UCSD-AML1 (cell line): ENCODE data around the gene UCP2.

Experiments used
- DNase-seq: peaks from one replicate; lab custom pipeline; 2025; ENCODE audit not compliant: unreplicated experiment; lab: John Stamatoyannopoulos, UW

UCP2 gene

GRCh38 chr11:74010306-74011300, 28.0 kb upstream of the UCP2 start:
- no peak for DNase-seq

- DNase-seq = no peak
Observed at GRCh38 chr11:74009675-74010305, 27.1 kb upstream of the UCP2 start.

- DNase-seq = no peak
Observed at GRCh38 chr11:74009230-74009547, 26.5 kb upstream of the UCP2 start.

GRCh38 chr11:74008373-74009229, 26.0 kb upstream of the UCP2 start, which contains the start of gene UCP3:
Gene UCP3, minus strand, starts transcription at chr11:74009085. Its CDS starts 2,043 bp downstream, at chr11:74007042.
- DNase-seq = no peak

GRCh38 chr11:74007691-74008372, 25.2 kb upstream of the UCP2 start:
- DNase-seq = no peak

- DNase-seq = no peak
Observed at GRCh38 chr11:74006743-74007304, 24.2 kb upstream of the UCP2 start.

- DNase-seq = no peak
Observed at GRCh38 chr11:74005721-74006517, 23.3 kb upstream of the UCP2 start.

GRCh38 chr11:74004759-74005615, 22.3 kb upstream of the UCP2 start:
- DNase-seq = no peak

GRCh38 chr11:74004046-74004695, 21.5 kb upstream of the UCP2 start:
- DNase-seq = no peak

GRCh38 chr11:74002832-74003231, 20.2 kb upstream of the UCP2 start:
- no peak for DNase-seq

- DNase-seq = no peak
Observed at GRCh38 chr11:74001822-74002286, 19.2 kb upstream of the UCP2 start.

GRCh38 chr11:74000307-74001133, 17.9 kb upstream of the UCP2 start:
- no peak for DNase-seq

GRCh38 chr11:73999581-74000306, 17.1 kb upstream of the UCP2 start:
- DNase-seq = no peak

- no peak for DNase-seq
Observed at GRCh38 chr11:73998846-73999575, 16.4 kb upstream of the UCP2 start.

- DNase-seq = no peak
Observed at GRCh38 chr11:73997120-73997770, 14.6 kb upstream of the UCP2 start.
